ENCODE data around the gene KRTAP17-1. TPM values are rescaled to one million over a fixed set of nuclear protein-coding genes. Genes with fewer than 3 reads are reported as not detected.

Gene KRTAP17-1
- total RNA-seq, 1 experiment from 2014 or later, result not detected

- no peaks in the 10 kb centered on the region for H3K79me2 ChIP-seq (ENCODE audit: insufficient read depth, low read length)
- H4K20me1 ChIP-seq (ENCODE audit: control insufficient read depth, insufficient read depth, insufficient read length), result no peaks in the 10 kb centered on the region
- WGBS (ENCODE audit: extremely low coverage, insufficient read length, low lambda C conversion rate), result no CpG with 5 or more reads among the region's 4 CpGs
- no peak overlapping the region for H3T11ph ChIP-seq (ENCODE audit: low read length)
- no peak overlapping the region for H2AFZ ChIP-seq (ENCODE audit: low read length)
- no peak overlapping the region for H2BK120ac ChIP-seq (ENCODE audit: low read depth, low read length, poor library complexity, severe bottlenecking)
- Mint-ChIP-seq H3K36me3 (ENCODE audit: insufficient read depth in 1 of 3, low read depth in 3 of 3) (no peaks in the 10 kb centered on the region), H3K27me3 (ENCODE audit: low read depth) (peaks cover 9% of the 10 kb centered on the region), H3K4me3 (no peak overlapping the region), H3K27ac (no peak overlapping the region), H3K4me1 (no peaks in the 10 kb centered on the region), H3K9me3 (no peaks in the 10 kb centered on the region; a peak in 2 of 5 replicates)
- no peak overlapping the region for H4K5ac ChIP-seq (ENCODE audit: insufficient read length, low read depth, low read length)
- no peak overlapping the region for H3K23ac ChIP-seq (ENCODE audit: insufficient read length, low read depth, low read length)
- no peak overlapping the region for H2BK12ac ChIP-seq (ENCODE audit: insufficient read length, low read depth, low read length)
- no peaks in the 10 kb centered on the region for H3K27me3 ChIP-seq (ENCODE audit: insufficient read depth, low read length)
- no peak for DNase-seq
- H3K27ac ChIP-seq (ENCODE audit: insufficient read length, low read depth, low read length), result no peak overlapping the region
- H3K14ac ChIP-seq (ENCODE audit: insufficient read depth, low read length), result no peak overlapping the region
- H3K79me1 ChIP-seq (ENCODE audit: insufficient read depth, low read depth, low read length, poor library complexity, severe bottlenecking), result no peaks in the 10 kb centered on the region
- no peak overlapping the region for H2BK5ac ChIP-seq (ENCODE audit: insufficient read length, low read length)
- H3K4me2 ChIP-seq (ENCODE audit: insufficient read depth, insufficient read length, low read length), result no peak overlapping the region
- H4K8ac ChIP-seq (replicated peaks; ENCODE audit: insufficient read length, low read depth, low read length), result no peak overlapping the region
- TF ChIP-seq, protein P1, sequence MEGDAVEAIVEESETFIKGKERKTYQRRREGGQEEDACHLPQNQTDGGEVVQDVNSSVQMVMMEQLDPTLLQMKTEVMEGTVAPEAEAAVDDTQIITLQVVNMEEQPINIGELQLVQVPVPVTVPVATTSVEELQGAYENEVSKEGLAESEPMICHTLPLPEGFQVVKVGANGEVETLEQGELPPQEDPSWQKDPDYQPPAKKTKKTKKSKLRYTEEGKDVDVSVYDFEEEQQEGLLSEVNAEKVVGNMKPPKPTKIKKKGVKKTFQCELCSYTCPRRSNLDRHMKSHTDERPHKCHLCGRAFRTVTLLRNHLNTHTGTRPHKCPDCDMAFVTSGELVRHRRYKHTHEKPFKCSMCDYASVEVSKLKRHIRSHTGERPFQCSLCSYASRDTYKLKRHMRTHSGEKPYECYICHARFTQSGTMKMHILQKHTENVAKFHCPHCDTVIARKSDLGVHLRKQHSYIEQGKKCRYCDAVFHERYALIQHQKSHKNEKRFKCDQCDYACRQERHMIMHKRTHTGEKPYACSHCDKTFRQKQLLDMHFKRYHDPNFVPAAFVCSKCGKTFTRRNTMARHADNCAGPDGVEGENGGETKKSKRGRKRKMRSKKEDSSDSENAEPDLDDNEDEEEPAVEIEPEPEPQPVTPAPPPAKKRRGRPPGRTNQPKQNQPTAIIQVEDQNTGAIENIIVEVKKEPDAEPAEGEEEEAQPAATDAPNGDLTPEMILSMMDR (conservative IDR thresholded peaks at IDR 0.05), result no peak
- no peak overlapping the region for H2BK20ac ChIP-seq (ENCODE audit: low read depth, low read length, poor library complexity, severe bottlenecking)
- no peak overlapping the region for H4K91ac ChIP-seq (ENCODE audit: insufficient read length, low read depth, low read length)
- no peaks in the 10 kb centered on the region for H3K9me3 ChIP-seq (ENCODE audit: control insufficient read depth, low read depth, low read length)
- H3K23me2 ChIP-seq (ENCODE audit: insufficient read length, low read depth, low read length, poor library complexity, severe bottlenecking), result no peaks in the 10 kb centered on the region
- H3K9ac ChIP-seq (ENCODE audit: extremely low read depth, insufficient read length, low read length), result no peak overlapping the region
- H2BK15ac ChIP-seq (ENCODE audit: low read depth, low read length), result no peak overlapping the region
- no peak overlapping the region for H3K18ac ChIP-seq (ENCODE audit: insufficient read length, low read depth, low read length)
- H2AK5ac ChIP-seq (ENCODE audit: insufficient read length, low read length), result no peak overlapping the region
- no peak overlapping the region for H3K4ac ChIP-seq (ENCODE audit: low read depth, low read length)
- no peak overlapping the region for H3K56ac ChIP-seq (ENCODE audit: insufficient read length, low read depth, low read length)
- no peaks in the 10 kb centered on the region for H3K4me1 ChIP-seq (ENCODE audit: insufficient read depth, low read length)
Measured at GRCh38 chr17:41354536-41354935, 39.0 kb upstream of the KRTAP17-1 start.

All from H9 (cell line).